Measurements from ENCODE around the gene PKIG. TPM values are rescaled to one million over a fixed set of nuclear protein-coding genes. Genes with fewer than 3 reads are reported as not detected.
A peak's percentile ranks its signal among the peaks of the same experiment; 100 is the strongest.

The PKIG gene
- 261 and 285 TPM in 2 replicates for total RNA-seq (2014; rRNA removed; shearing (Covaris generic); ENCODE audit: low replicate concordance)

DNA sequence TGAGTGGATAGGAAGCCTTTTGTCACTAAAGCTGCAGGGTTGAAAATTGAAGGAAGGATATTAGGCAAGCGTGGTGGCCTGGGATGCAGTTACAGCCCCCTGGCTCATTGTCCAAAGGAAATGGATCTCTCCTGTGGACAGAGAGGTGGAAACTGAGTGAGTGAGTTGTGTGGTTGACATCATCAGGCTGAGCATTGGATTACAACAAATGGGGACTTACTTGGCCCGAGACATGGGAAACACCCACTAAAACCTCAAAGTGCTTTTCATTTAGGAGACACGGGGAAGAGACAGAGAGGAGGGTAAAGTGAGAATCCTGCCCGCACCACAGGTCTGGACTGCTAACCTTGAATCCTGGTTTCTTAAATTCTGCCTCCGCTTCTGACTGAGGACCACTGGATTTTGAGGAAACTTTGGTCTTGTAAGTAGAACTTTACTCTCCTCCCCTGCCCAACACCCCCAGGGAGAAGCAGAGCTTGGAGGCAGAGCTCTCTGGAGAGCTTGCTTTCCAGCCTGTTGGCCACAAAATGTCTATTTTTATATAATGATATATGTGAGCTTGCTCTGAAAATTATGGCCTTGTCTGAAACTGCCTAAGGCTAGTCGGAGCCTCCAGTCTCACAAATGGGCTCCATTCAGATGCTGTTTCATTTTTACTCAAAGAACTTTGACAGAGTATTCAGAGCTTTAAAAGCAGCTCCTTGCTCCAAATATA is at the start of gene PKIG:
PKIG (plus strand) TSS at position 269 of the 715 bp plus-strand sequence. CDS start 31,978 bp downstream, outside the sequence.
- Histone ChIP-seq H4K20me1 (ENCODE audit: insufficient read depth, low read depth, low read length) (no peaks in the 10 kb centered on the region), H2AFZ (ENCODE audit: low read length) (0 out of 2 replicates have a peak within 1 kb of the TSS, but pooled peaks have one; percentile 3), H3K9me3 (ENCODE audit: low read length) (no peaks in the 10 kb centered on the region), H3K36me3 (ENCODE audit: insufficient read depth, low read length) (peaks cover 6% of the 10 kb centered on the region; the same call in 1 of the 2 replicates), H3K9me2 (replicated peaks; ENCODE audit: insufficient read depth, low read length) (no peaks in the 10 kb centered on the region), H3K79me2 (ENCODE audit: low read length) (peaks cover 54% of the 10 kb centered on the region), H3K27ac (ENCODE audit: low read length) (peak within 1 kb of the TSS; percentile 99), H3K4me2 (ENCODE audit: low read depth, low read length, poor library complexity, severe bottlenecking) (peak within 1 kb of the TSS; percentile 97), H3K4me1 (ENCODE audit: low read length) (peaks cover 81% of the 10 kb centered on the region), H3K9ac (ENCODE audit: low read length) (peak within 1 kb of the TSS; percentile 87), H3K4me3 (ENCODE audit: low read length) (peak within 1 kb of the TSS; percentile 78), H3K27me3 (ENCODE audit: low read length) (no peaks in the 10 kb centered on the region)
- peak; percentile 81 for DNase-seq

DNA sequence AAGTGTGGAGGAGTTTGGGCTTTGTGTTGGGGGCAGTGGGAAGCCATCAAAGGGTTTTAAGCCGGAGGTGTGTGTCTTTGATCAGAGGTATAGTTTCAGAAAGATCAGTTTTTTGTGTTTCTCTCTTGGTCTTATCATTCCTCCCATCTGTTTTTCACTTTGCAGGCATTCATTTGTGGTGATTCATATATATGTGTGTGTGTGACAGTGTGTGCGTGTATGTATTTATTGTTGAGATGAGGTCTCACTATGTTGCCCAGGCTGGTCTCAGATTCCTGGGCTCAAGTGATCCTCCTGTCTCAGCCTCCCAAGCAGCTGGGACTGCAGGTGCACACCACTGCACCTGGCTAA is 49.4 kb upstream of the PKIG start:
- no peak overlapping the region for H3K9ac ChIP-seq (ENCODE audit: low read length)
- no peaks in the 10 kb centered on the region for H3K36me3 ChIP-seq (ENCODE audit: insufficient read depth, low read length)
- H3K4me3 ChIP-seq (ENCODE audit: low read length) = no peak overlapping the region
- H3K9me3 ChIP-seq (ENCODE audit: low read length) = no peaks in the 10 kb centered on the region
- H3K27ac ChIP-seq (ENCODE audit: low read length) = no peak overlapping the region
- no peak for DNase-seq
- no peak overlapping the region for H2AFZ ChIP-seq (ENCODE audit: low read length)
- no peaks in the 10 kb centered on the region for H3K9me2 ChIP-seq (replicated peaks; ENCODE audit: insufficient read depth, low read length)
- H3K79me2 ChIP-seq (ENCODE audit: low read length) = no peaks in the 10 kb centered on the region
- no peaks in the 10 kb centered on the region for H3K27me3 ChIP-seq (ENCODE audit: low read length)
- H3K4me1 ChIP-seq (ENCODE audit: low read length) = peaks cover 18% of the 10 kb centered on the region
- H4K20me1 ChIP-seq (ENCODE audit: insufficient read depth, low read depth, low read length) = no peaks in the 10 kb centered on the region; the same call in 1 of the 2 replicates
- no peak overlapping the region for H3K4me2 ChIP-seq (ENCODE audit: low read depth, low read length, poor library complexity, severe bottlenecking)

DNA sequence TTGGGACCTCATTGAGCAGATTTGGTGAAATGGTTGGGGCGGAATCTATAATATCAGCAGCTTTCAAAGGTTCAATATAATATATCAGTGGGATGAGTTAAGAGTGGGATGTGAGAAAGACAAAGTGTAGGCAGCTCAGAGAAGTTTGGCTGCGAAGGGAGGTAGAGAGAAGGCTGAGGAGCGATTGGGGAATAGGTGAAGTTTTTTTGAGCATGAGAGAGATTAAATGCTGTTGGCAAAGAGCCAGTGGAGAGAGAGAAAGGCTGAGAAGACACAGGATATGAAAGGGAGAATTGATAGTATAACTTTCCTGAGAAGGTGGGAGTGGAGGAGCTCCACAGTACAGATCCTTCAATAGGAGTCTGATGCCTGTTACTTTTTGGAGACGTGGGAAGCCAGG is 48.5 kb upstream of the PKIG start:
- Histone ChIP-seq H3K9me2 (replicated peaks; ENCODE audit: insufficient read depth, low read length) (no peaks in the 10 kb centered on the region), H3K9me3 (ENCODE audit: low read length) (no peaks in the 10 kb centered on the region), H4K20me1 (ENCODE audit: insufficient read depth, low read depth, low read length) (no peaks in the 10 kb centered on the region; the same call in 1 of the 2 replicates), H3K79me2 (ENCODE audit: low read length) (no peaks in the 10 kb centered on the region), H3K36me3 (ENCODE audit: insufficient read depth, low read length) (no peaks in the 10 kb centered on the region), H3K9ac (ENCODE audit: low read length) (no peak overlapping the region), H3K27me3 (ENCODE audit: low read length) (no peaks in the 10 kb centered on the region), H3K27ac (ENCODE audit: low read length) (no peak overlapping the region), H3K4me2 (ENCODE audit: low read depth, low read length, poor library complexity, severe bottlenecking) (no peak overlapping the region), H2AFZ (ENCODE audit: low read length) (no peak overlapping the region), H3K4me3 (ENCODE audit: low read length) (no peak overlapping the region), H3K4me1 (ENCODE audit: low read length) (peaks cover 18% of the 10 kb centered on the region)
- DNase-seq = no peak

DNA sequence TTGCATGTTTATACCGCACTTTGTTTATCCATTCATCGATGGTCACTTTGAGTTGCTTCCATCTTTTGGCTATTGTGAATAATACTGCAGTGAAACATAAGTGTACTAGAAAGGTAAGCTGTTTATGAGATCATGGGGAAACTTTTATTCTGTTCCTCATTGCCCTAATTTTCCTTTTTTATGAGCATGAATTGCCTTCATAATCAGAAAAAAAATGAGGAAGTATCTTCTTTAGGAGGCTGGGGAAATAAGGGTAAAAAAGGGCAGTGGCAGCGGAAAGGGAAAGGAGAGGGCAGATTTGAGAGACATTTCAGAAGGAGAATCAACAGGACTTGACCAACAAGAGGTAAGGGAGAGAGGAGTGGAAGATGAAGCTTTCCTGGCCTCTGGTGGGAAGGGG is 46.2 kb upstream of the PKIG start:
- Histone ChIP-seq H3K4me3 (ENCODE audit: low read length) (no peak overlapping the region), H3K9me3 (ENCODE audit: low read length) (no peaks in the 10 kb centered on the region), H3K79me2 (ENCODE audit: low read length) (no peaks in the 10 kb centered on the region), H2AFZ (ENCODE audit: low read length) (no peak overlapping the region), H3K36me3 (ENCODE audit: insufficient read depth, low read length) (no peaks in the 10 kb centered on the region), H3K4me1 (ENCODE audit: low read length) (peaks cover 15% of the 10 kb centered on the region), H3K9ac (ENCODE audit: low read length) (no peak overlapping the region), H4K20me1 (ENCODE audit: insufficient read depth, low read depth, low read length) (no peaks in the 10 kb centered on the region; the same call in 1 of the 2 replicates), H3K27ac (ENCODE audit: low read length) (no peak overlapping the region), H3K4me2 (ENCODE audit: low read depth, low read length, poor library complexity, severe bottlenecking) (no peak overlapping the region), H3K9me2 (replicated peaks; ENCODE audit: insufficient read depth, low read length) (no peaks in the 10 kb centered on the region), H3K27me3 (ENCODE audit: low read length) (no peaks in the 10 kb centered on the region)
- no peak for DNase-seq

DNA sequence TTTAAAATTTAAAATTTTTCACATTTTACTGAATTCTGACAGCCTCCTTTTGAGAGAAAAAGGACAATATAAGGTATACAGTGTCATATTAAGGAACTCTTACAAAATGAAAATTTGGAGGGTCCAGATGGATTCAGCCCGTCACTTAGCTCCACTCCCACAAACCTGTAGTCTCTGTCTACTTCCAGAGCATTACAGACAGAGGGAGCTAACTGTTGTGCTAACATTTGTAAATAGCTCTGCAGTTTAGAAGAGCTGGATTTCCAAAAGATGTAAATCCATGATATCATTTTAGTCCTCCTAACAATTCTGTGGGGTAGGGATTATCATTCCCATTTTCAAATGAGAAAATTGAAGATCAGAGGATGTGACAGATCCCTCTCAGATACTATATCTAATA is 44.4 kb upstream of the PKIG start:
- Histone ChIP-seq H3K36me3 (ENCODE audit: insufficient read depth, low read length) (no peaks in the 10 kb centered on the region), H3K27ac (ENCODE audit: low read length) (no peak overlapping the region), H3K79me2 (ENCODE audit: low read length) (no peaks in the 10 kb centered on the region), H3K27me3 (ENCODE audit: low read length) (no peaks in the 10 kb centered on the region), H3K4me1 (ENCODE audit: low read length) (0 out of 2 replicates have a peak, but pooled peaks cover 3% of the 10 kb centered on the region), H3K9me2 (replicated peaks; ENCODE audit: insufficient read depth, low read length) (no peaks in the 10 kb centered on the region), H3K9me3 (ENCODE audit: low read length) (no peaks in the 10 kb centered on the region), H3K4me3 (ENCODE audit: low read length) (no peak overlapping the region), H2AFZ (ENCODE audit: low read length) (no peak overlapping the region), H3K4me2 (ENCODE audit: low read depth, low read length, poor library complexity, severe bottlenecking) (no peak overlapping the region), H4K20me1 (ENCODE audit: insufficient read depth, low read depth, low read length) (no peaks in the 10 kb centered on the region; the same call in 1 of the 2 replicates), H3K9ac (ENCODE audit: low read length) (no peak overlapping the region)
- no peak for DNase-seq

DNA sequence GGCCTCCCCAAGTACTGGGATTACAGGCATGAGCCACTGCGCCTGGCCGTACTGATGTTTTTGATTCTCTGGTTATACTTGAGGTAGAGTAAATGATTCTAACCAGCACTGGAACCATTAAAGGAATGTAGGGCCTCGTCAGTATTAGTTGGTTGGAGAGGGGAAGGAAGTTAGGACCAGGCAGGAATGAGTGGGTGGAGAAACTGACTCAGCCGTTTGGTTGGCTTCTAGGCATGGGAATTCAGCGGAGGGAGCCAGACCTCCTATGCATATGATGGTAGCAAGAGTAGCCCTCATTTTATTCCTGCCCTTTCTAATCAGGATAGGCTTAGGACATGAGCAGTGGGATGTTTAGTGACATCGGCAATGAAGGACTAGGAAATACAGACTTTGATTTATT is 41.5 kb upstream of the PKIG start:
- no peak overlapping the region for H3K4me2 ChIP-seq (ENCODE audit: low read depth, low read length, poor library complexity, severe bottlenecking)
- no peaks in the 10 kb centered on the region for H3K79me2 ChIP-seq (ENCODE audit: low read length)
- H2AFZ ChIP-seq (ENCODE audit: low read length) = no peak overlapping the region
- no peak overlapping the region for H3K4me3 ChIP-seq (ENCODE audit: low read length)
- no peaks in the 10 kb centered on the region for H3K36me3 ChIP-seq (ENCODE audit: insufficient read depth, low read length)
- no peaks in the 10 kb centered on the region; the same call in 1 of the 2 replicates for H4K20me1 ChIP-seq (ENCODE audit: insufficient read depth, low read depth, low read length)
- no peaks in the 10 kb centered on the region for H3K27me3 ChIP-seq (ENCODE audit: low read length)
- H3K27ac ChIP-seq (ENCODE audit: low read length) = no peak overlapping the region
- H3K9me2 ChIP-seq (replicated peaks; ENCODE audit: insufficient read depth, low read length) = no peaks in the 10 kb centered on the region
- H3K4me1 ChIP-seq (ENCODE audit: low read length) = 0 out of 2 replicates have a peak, but pooled peaks cover 3% of the 10 kb centered on the region
- H3K9me3 ChIP-seq (ENCODE audit: low read length) = no peaks in the 10 kb centered on the region
- no peak overlapping the region for H3K9ac ChIP-seq (ENCODE audit: low read length)
- DNase-seq = no peak

DNA sequence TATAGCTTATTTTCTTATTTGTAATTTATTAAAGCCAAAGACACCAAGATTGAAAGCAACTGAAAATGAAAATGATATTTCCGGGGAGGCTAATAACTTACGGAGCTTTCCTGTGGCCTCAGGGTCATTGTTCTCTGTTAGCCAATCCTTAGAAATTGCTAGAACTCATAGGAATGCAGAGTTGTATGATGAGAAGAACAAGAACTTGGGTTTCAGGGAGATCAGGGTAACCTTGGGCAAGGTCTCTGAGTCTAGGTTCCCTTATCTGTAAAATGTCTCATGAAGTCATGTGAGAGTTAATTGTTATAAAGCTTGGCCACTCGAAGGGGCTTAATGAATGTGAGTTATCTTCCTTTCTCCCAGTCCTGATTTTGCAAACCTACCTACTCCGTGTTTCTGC is 40.4 kb upstream of the PKIG start:
- Histone ChIP-seq H3K9ac (ENCODE audit: low read length) (no peak overlapping the region), H3K4me1 (ENCODE audit: low read length) (no peaks in the 10 kb centered on the region), H3K4me2 (ENCODE audit: low read depth, low read length, poor library complexity, severe bottlenecking) (no peak overlapping the region), H3K27ac (ENCODE audit: low read length) (no peak overlapping the region), H2AFZ (ENCODE audit: low read length) (no peak overlapping the region), H3K9me3 (ENCODE audit: low read length) (no peaks in the 10 kb centered on the region), H3K79me2 (ENCODE audit: low read length) (no peaks in the 10 kb centered on the region), H3K4me3 (ENCODE audit: low read length) (no peak overlapping the region), H3K9me2 (replicated peaks; ENCODE audit: insufficient read depth, low read length) (no peaks in the 10 kb centered on the region), H4K20me1 (ENCODE audit: insufficient read depth, low read depth, low read length) (no peaks in the 10 kb centered on the region; the same call in 1 of the 2 replicates), H3K36me3 (ENCODE audit: insufficient read depth, low read length) (no peaks in the 10 kb centered on the region), H3K27me3 (ENCODE audit: low read length) (no peaks in the 10 kb centered on the region)
- DNase-seq = no peak

DNA sequence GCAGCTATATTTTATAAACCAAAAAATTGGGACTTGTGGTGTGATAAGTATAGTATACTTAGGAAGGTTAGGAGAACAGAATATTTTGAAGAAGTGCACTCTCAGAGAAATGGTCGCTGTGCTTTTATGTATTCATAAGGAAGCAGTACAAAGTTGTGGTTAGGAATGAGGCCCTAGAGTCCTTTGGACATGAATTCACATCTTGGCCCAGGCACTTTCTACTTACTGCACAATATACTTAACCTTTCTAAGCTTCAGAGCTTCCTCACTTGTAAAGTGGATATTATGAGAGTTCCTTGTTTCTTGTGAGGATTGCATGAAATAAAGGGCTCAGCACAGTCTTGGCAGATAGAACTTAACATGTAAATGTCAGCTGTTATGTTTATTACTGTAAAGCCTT is 39.5 kb upstream of the PKIG start:
- no peaks in the 10 kb centered on the region for H3K79me2 ChIP-seq (ENCODE audit: low read length)
- H3K9ac ChIP-seq (ENCODE audit: low read length) = no peak overlapping the region
- no peak for DNase-seq
- no peak overlapping the region for H3K4me3 ChIP-seq (ENCODE audit: low read length)
- no peaks in the 10 kb centered on the region for H3K4me1 ChIP-seq (ENCODE audit: low read length)
- H3K36me3 ChIP-seq (ENCODE audit: insufficient read depth, low read length) = no peaks in the 10 kb centered on the region
- no peak overlapping the region for H3K27ac ChIP-seq (ENCODE audit: low read length)
- H2AFZ ChIP-seq (ENCODE audit: low read length) = no peak overlapping the region
- no peak overlapping the region for H3K4me2 ChIP-seq (ENCODE audit: low read depth, low read length, poor library complexity, severe bottlenecking)
- H3K27me3 ChIP-seq (ENCODE audit: low read length) = no peaks in the 10 kb centered on the region
- no peaks in the 10 kb centered on the region for H3K9me2 ChIP-seq (replicated peaks; ENCODE audit: insufficient read depth, low read length)
- no peaks in the 10 kb centered on the region for H3K9me3 ChIP-seq (ENCODE audit: low read length)
- no peaks in the 10 kb centered on the region; the same call in 1 of the 2 replicates for H4K20me1 ChIP-seq (ENCODE audit: insufficient read depth, low read depth, low read length)
